GM18909 (cell line): ENCODE results near the gene STAT3.
"Not testable (repeated sequence)": the region's sequence is repeated elsewhere in the genome, so short reads cannot be mapped to it uniquely, and the experiment has no call there.

Source experiments
- ATAC-seq: cut with Tn5 transposase; IDR thresholded peaks from one replicate; pipeline ENCODE4 v1.9.1; 2021; ENCODE audit warnings: mild to moderate bottlenecking; ENCODE audit not compliant: unreplicated experiment, poor library complexity

STAT3 gene

GRCh38 chr17:42270596-42270995, 117.6 kb downstream of the STAT3 start:
- no peak for ATAC-seq

- no peak for ATAC-seq
These were observed 118.1 kb downstream of the STAT3 start for GRCh38 chr17:42270170-42270535.

DNA sequence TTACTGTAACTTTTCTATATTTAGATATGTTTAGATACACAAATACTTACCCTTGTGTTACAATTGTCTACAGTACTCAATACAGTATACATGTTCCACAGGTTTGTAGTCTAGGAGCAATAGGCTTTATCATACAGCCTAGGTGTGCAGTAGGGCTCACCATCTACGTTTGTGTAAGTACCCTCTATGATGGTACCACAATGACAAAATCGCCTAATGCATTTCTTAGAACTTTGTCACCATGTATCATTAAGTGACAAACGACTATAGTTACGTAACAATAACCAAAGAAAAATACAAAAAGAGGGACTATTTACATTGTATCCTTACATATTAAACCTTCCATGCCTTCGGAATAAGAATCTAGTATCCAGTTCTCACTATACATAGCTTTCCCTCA, 120.0 kb downstream of the STAT3 start:
- ATAC-seq: no peak

DNA sequence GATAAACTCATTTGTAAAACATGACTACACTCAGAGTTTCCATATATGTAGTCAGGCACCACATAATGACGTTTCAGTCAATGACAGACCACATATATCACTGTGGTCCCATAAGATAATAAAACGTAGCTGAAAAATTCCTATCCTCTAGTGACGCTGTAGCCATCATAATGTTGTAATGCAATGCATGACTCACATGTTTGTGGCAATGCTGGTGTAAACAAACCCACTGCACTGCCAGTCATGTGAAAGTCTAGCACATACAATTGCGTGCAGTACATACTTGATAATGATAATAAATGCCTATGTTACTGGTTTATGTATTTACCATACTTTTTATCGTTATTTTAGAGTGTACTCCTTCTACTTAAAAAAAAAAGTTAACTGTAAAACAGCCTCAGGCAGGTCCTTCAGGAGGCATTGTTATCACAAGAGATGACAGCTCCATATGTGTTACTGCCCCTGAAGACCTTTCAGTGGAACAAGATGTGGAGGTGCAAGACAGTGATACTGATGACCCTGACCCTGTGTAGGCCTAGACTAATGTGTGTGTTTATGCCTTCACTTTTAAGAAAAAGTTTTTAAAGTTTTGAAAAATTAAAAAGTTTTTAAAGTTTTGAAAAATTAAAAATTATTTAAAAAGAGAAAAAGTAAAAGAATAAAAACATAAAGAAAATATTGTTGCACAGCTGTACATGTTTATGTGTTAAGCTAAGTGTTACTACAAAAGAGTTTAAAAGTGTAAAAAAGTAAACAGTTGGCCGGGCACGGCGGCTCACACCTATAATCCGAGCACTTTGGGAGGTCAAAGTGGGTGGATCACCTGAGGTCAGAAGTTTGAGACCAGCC, 121.1 kb downstream of the STAT3 start:
- no peak for ATAC-seq

DNA sequence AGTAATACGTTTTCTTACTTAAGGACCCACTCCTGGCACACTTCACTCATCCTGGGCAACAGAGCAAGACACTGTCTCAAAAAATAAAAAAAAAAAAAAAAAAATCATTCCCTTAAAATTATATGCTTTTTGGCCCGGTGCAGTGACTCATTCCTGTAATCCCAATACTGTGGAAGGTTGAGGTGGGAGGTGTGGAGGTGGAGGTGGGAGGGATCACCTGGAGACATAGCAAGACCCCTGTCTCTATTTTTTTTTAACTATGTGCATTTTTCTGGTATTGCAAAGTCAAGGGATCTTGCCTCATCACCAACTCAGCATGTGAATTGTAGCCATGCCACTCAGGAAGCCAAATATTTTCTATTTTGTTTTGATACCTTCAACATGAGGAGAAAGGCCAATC, 121.8 kb downstream of the STAT3 start:
- ATAC-seq: no peak

GRCh38 chr17:42264366-42264765, 123.9 kb downstream of the STAT3 start:
- ATAC-seq: not testable (repeated sequence)
